MM.1S (cell line): Measurements from ENCODE around the gene MRPL27.

Experiments
- EZH2phosphoT487 ChIP-seq: fragments of 300-600 bp; sonication (generic); IDR thresholded peaks from 2 replicates; pipeline ENCODE4 v1.6.1; 2018; ENCODE audit warnings: antibody characterized with exemption, low read length
- TF ChIP-seq, protein P1 (sequence below): fragments of 300-600 bp; sonication (generic); IDR thresholded peaks from 2 replicates; pipeline ENCODE4 v1.5.1; 2016; ENCODE audit warnings: antibody characterized with exemption, low read length, mixed read lengths

DNA sequence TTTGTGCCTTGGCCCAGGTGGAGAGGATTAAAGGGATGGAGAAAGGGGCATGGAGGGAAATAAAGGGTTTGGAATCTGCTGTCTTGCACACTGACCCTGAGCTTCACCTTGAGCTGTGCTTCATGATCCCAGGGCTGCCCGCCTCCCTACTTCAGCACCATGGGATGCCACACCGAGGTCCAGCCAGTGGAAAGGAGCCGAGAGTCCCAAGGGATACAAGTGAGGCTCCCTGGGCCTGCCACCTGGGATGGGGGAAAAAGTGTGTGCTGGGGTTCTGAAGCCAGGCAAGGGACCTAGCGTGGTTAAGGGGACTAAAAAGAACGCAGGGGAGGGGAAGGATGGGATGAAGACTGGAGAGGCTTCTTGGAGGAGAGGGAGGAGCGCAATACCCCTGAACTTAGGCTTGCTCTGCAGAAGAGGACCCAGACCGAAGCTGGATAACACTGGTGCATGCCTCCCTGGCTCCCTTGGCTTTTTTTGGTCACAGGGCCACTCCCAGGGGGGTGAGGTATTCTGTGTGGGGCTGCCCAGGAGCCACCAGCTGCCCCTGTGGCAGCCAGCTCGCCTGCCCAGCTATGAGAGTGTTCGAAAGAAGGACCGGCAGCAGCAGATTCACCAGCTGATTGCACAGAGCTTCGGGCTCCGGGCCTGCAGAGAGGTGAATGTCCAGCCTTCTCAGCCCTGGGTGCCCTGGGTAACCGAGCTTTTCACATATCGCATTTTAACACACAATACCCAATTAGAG is 7.2 kb downstream of the MRPL27 start:
- TF ChIP-seq, protein P1, sequence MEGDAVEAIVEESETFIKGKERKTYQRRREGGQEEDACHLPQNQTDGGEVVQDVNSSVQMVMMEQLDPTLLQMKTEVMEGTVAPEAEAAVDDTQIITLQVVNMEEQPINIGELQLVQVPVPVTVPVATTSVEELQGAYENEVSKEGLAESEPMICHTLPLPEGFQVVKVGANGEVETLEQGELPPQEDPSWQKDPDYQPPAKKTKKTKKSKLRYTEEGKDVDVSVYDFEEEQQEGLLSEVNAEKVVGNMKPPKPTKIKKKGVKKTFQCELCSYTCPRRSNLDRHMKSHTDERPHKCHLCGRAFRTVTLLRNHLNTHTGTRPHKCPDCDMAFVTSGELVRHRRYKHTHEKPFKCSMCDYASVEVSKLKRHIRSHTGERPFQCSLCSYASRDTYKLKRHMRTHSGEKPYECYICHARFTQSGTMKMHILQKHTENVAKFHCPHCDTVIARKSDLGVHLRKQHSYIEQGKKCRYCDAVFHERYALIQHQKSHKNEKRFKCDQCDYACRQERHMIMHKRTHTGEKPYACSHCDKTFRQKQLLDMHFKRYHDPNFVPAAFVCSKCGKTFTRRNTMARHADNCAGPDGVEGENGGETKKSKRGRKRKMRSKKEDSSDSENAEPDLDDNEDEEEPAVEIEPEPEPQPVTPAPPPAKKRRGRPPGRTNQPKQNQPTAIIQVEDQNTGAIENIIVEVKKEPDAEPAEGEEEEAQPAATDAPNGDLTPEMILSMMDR: no peak
- TF ChIP-seq EZH2phosphoT487: no peak
